B cell (primary cell): Measurements from ENCODE around the gene ST6GALNAC1. TPM values are rescaled to one million over a fixed set of nuclear protein-coding genes. Genes with fewer than 3 reads are reported as not detected.

Experiments used
- ATAC-seq: fragments of 200-7000 bp; cut with Tn5 transposase; one replicate; pipeline ENCODE4 v1.10.0; 2021; ENCODE audit warnings: low read depth, mild to moderate bottlenecking, moderate number of reproducible peaks, moderate library complexity
- CTCF ChIA-PET: fragments of 350-600 bp; sonication (Branson Sonifier 250); formaldehyde crosslinking; loops from one replicate; lab custom pipeline; 2021; ENCODE audit warnings: antibody characterized with exemption, inconsistent platforms; lab: Charles Lee
- POLR2A ChIA-PET: fragments of 350-600 bp; sonication (Branson Sonifier 250); formaldehyde crosslinking; loops from one replicate; lab custom pipeline; 2021; ENCODE audit warnings: antibody characterized with exemption; lab: Charles Lee
- DNase-seq: peaks from one replicate; pipeline ENCODE4 v3.0.0; 2013
- H2AFZ ChIP-seq: 2 replicates; pipeline ENCODE4 v1.6.1; 2012; ENCODE audit warnings: mild to moderate bottlenecking, low read depth, low read length; ENCODE audit not compliant: insufficient read depth, poor library complexity, severe bottlenecking
- H3K27ac ChIP-seq, 2 donors: 1 replicate in 1 of 2; 2 replicates in 1 of 2; pipeline ENCODE4 v1.5.1; 2012 to 2013; ENCODE audit warnings: low read length in 2 of 2, mild to moderate bottlenecking in 2 of 2, moderate library complexity in 1 of 2
- H3K27me3 ChIP-seq, 4 experiments: fragments of 200-600 bp in 1 of 4; sonication (generic) in 1 of 4; replicated peaks in 1 of 4; 1 replicate in 2 of 4; 2 replicates in 2 of 4; pipeline versions ENCODE4 v1.6.1 to v1.7.0; 2013 to 2016; ENCODE audit warnings: low read length in 3 of 4, mild to moderate bottlenecking in 2 of 4, mixed read lengths in 1 of 4, moderate library complexity in 1 of 4; ENCODE audit not compliant: insufficient read depth in 4 of 4, control insufficient read depth in 3 of 4; ENCODE audit errors: control extremely low read depth in 1 of 4
- H3K36me3 ChIP-seq, 2 experiments: replicated peaks in 1 of 2; 1 replicate in 1 of 2; 2 replicates in 1 of 2; pipeline versions ENCODE4 v1.6.1 to v1.7.1; 2013; ENCODE audit warnings: low read length in 1 of 2; ENCODE audit not compliant: insufficient read depth in 2 of 2, control insufficient read depth in 1 of 2; ENCODE audit errors: control extremely low read depth in 1 of 2, extremely low read depth in 1 of 2
- H3K4me1 ChIP-seq, 2 donors: fragments of 200-600 bp in 1 of 2; sonication (generic) in 1 of 2; 1 replicate in 1 of 2; 2 replicates in 1 of 2; pipeline versions ENCODE4 v1.5.1 to v1.6.1; 2013 to 2017; ENCODE audit warnings: low read length in 2 of 2; ENCODE audit not compliant: control insufficient read depth in 2 of 2, insufficient read depth in 2 of 2
- H3K4me2 ChIP-seq: replicated peaks from 2 replicates; pipeline ENCODE3; 2012; ENCODE audit warnings: mild to moderate bottlenecking, low read depth, low read length; ENCODE audit not compliant: poor library complexity, severe bottlenecking
- H3K4me3 ChIP-seq, 5 experiments: fragments of 200-600 bp in 1 of 5; sonication (generic) in 1 of 5; 1 replicate in 3 of 5; 2 replicates in 2 of 5; pipeline versions ENCODE4 v1.5.1 to v1.7.0; 2011 to 2016; ENCODE audit warnings: low read length in 4 of 5, mild to moderate bottlenecking in 4 of 5, low read depth in 2 of 5, control low read depth in 1 of 5, moderate library complexity in 1 of 5; ENCODE audit not compliant: insufficient read depth in 1 of 5; ENCODE audit errors: control extremely low read depth in 1 of 5, extremely low read depth in 1 of 5
- H3K79me2 ChIP-seq: fragments of 200-600 bp; sonication (generic); one replicate; pipeline ENCODE4 v1.6.0; 2016; ENCODE audit warnings: low read length; ENCODE audit not compliant: control insufficient read depth, insufficient read depth
- H3K9ac ChIP-seq: fragments of 200-600 bp; sonication (generic); 2 replicates; pipeline ENCODE4 v1.6.1; 2017; ENCODE audit warnings: mild to moderate bottlenecking, low read length, moderate library complexity
- H3K9me3 ChIP-seq, 3 donors: one replicate each; pipeline versions ENCODE4 v1.6.1 to v1.7.1; 2013; ENCODE audit warnings: low read length in 2 of 3; ENCODE audit not compliant: control insufficient read depth in 2 of 3, insufficient read depth in 1 of 3; ENCODE audit errors: control extremely low read depth in 1 of 3
- H4K20me1 ChIP-seq: 2 replicates; pipeline ENCODE4 v1.6.0; 2012; ENCODE audit warnings: mild to moderate bottlenecking, low read length; ENCODE audit not compliant: insufficient read depth, control insufficient read depth, poor library complexity, severe bottlenecking
- H3K27ac Mint-ChIP-seq: one replicate; pipeline ENCODE4 v1.8.0; 2021; ENCODE audit warnings: mixed read lengths
- H3K27me3 Mint-ChIP-seq: one replicate; pipeline ENCODE4 v1.8.0; 2021; ENCODE audit warnings: mixed read lengths
- H3K4me1 Mint-ChIP-seq: one replicate; pipeline ENCODE4 v1.8.0; 2021; ENCODE audit warnings: mixed read lengths
- H3K4me3 Mint-ChIP-seq: one replicate; pipeline ENCODE4 v1.8.0; 2021; ENCODE audit warnings: mixed read lengths
- H3K9me3 Mint-ChIP-seq: one replicate; pipeline ENCODE4 v1.8.0; 2022; ENCODE audit warnings: mixed read lengths; ENCODE audit not compliant: insufficient read depth
- EZH2 ChIP-seq: IDR thresholded peaks from 2 replicates; pipeline ENCODE4 v1.6.1; 2012; ENCODE audit warnings: borderline replicate concordance, low read depth, mild to moderate bottlenecking, moderate library complexity, low read length; ENCODE audit not compliant: insufficient read depth, poor library complexity, severe bottlenecking
- WGBS: methylation state at CpG from one replicate; pipeline ENCODE4 v1.1.5; 2013; ENCODE audit warnings: missing lambda C conversion rate; ENCODE audit not compliant: insufficient coverage; 5-methylcytosine and 5-hydroxymethylcytosine counted together
- intact Hi-C: fragments of 100-400 bp; cut with micrococcal nuclease; formaldehyde crosslinking; loops from one replicate; pipeline ENCODE4 v1.10.0; 2022
- polyA plus RNA-seq: library from polyadenylated mRNA; depleted of rRNA; stranded (reverse); fragments of >200 nt; gene quantifications from 2 replicates; pipeline ENCODE4 v1.2.3, GENCODE V29; 2012
- total RNA-seq, 2 donors: library from RNA; stranded (reverse); fragments of 120-200 nt in 1 of 2; gene quantifications; 1 replicate in 1 of 2; 2 replicates in 1 of 2; pipeline versions ENCODE4 v1.2.3 to v1.2.4, GENCODE V29; 2013 to 2022
- TF ChIP-seq, protein P1 (sequence below): fragments of 200-600 bp; IDR thresholded peaks from one replicate; pipeline ENCODE4 v1.8.0; 2022; ENCODE audit warnings: antibody characterized with exemption, mild to moderate bottlenecking

The ST6GALNAC1 gene
- total and polyA plus RNA-seq, 2 donors (not counting 1 experiment from before 2014, with no cell fraction given): not detected

GRCh38 chr17:76687298-76688164, 44.0 kb upstream of the ST6GALNAC1 start:
- H3K27me3 ChIP-seq: peaks cover 0 to 5% (median 0%) of the 10 kb centered on the region in 4 experiments
- DNase-seq (no peak), ATAC-seq (no peak)
- H3K9me3 ChIP-seq: no peaks in the 10 kb centered on the region
- CTCF ChIA-PET: no interaction called here
- no peak overlapping the region for H3K27ac ChIP-seq
- no peaks in the 10 kb centered on the region for H3K4me1 ChIP-seq
- peaks cover 4% of the 10 kb centered on the region for H3K27me3 Mint-ChIP-seq
- 90% methylated on average over 23 of the region's 26 CpGs for WGBS
- intact Hi-C loops: no loop called here
- no peaks in the 10 kb centered on the region for H4K20me1 ChIP-seq
- H3K27ac Mint-ChIP-seq: no peak overlapping the region
- H3K4me3 ChIP-seq: no peak overlapping the region
- no peak overlapping the region for H3K9ac ChIP-seq
- H2AFZ ChIP-seq: no peak overlapping the region
- H3K36me3 ChIP-seq: no peaks in the 10 kb centered on the region
- H3K79me2 ChIP-seq: no peaks in the 10 kb centered on the region
- POLR2A ChIA-PET: no interaction called here
- TF ChIP-seq, protein P1, sequence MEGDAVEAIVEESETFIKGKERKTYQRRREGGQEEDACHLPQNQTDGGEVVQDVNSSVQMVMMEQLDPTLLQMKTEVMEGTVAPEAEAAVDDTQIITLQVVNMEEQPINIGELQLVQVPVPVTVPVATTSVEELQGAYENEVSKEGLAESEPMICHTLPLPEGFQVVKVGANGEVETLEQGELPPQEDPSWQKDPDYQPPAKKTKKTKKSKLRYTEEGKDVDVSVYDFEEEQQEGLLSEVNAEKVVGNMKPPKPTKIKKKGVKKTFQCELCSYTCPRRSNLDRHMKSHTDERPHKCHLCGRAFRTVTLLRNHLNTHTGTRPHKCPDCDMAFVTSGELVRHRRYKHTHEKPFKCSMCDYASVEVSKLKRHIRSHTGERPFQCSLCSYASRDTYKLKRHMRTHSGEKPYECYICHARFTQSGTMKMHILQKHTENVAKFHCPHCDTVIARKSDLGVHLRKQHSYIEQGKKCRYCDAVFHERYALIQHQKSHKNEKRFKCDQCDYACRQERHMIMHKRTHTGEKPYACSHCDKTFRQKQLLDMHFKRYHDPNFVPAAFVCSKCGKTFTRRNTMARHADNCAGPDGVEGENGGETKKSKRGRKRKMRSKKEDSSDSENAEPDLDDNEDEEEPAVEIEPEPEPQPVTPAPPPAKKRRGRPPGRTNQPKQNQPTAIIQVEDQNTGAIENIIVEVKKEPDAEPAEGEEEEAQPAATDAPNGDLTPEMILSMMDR: no peak
- no peak for TF ChIP-seq EZH2
- H3K9me3 Mint-ChIP-seq: no peaks in the 10 kb centered on the region
- H3K4me2 ChIP-seq: no peak overlapping the region
- H3K4me3 Mint-ChIP-seq: no peak overlapping the region
- no peaks in the 10 kb centered on the region for H3K4me1 Mint-ChIP-seq
